GM21515 (cell line): Measurements from ENCODE around the gene PDAP1.
"Not testable (repeated sequence)": the region's sequence is repeated elsewhere in the genome, so short reads cannot be mapped to it uniquely, and the experiment has no call there.

Experiments used
- ATAC-seq: cut with Tn5 transposase; IDR thresholded peaks from one replicate; pipeline ENCODE4 v1.9.1; 2021; ENCODE audit not compliant: unreplicated experiment

Gene PDAP1

GRCh38 chr7:99424932-99425730 is 16.7 kb upstream of the PDAP1 start:
- ATAC-seq, result no peak

GRCh38 chr7:99422625-99423024 is 14.2 kb upstream of the PDAP1 start:
- no peak for ATAC-seq

- no peak for ATAC-seq
These were observed 13.8 kb upstream of the PDAP1 start for GRCh38 chr7:99422186-99422585.

GRCh38 chr7:99420986-99421385 is 12.6 kb upstream of the PDAP1 start:
- ATAC-seq, result no peak

GRCh38 chr7:99420213-99420612 is 11.8 kb upstream of the PDAP1 start:
- ATAC-seq, result no peak

GRCh38 chr7:99419323-99420021 is 11.1 kb upstream of the PDAP1 start:
- ATAC-seq, result no peak

- ATAC-seq, result no peak
These were observed 9.9 kb upstream of the PDAP1 start for GRCh38 chr7:99418260-99418659.

GRCh38 chr7:99415513-99416127 is 7.2 kb upstream of the PDAP1 start:
- not testable (repeated sequence) for ATAC-seq

GRCh38 chr7:99410635-99411034 is 2.2 kb upstream of the PDAP1 start:
- ATAC-seq, result no peak

- ATAC-seq, result no peak
These were observed 1.4 kb upstream of the PDAP1 start for GRCh38 chr7:99409806-99410205.

GRCh38 chr7:99409192-99409572 is 785 bp upstream of the PDAP1 start:
- peak; percentile 10 for ATAC-seq

GRCh38 chr7:99407872-99408378 is 472 bp downstream of the PDAP1 start:
- ATAC-seq, result no peak

GRCh38 chr7:99406557-99406956 is 1.8 kb downstream of the PDAP1 start:
- no peak for ATAC-seq

- no peak for ATAC-seq
These were observed 3.4 kb downstream of the PDAP1 start for GRCh38 chr7:99404977-99405320.

GRCh38 chr7:99404235-99404976 is 4.0 kb downstream of the PDAP1 start:
- ATAC-seq, result no peak

- no peak for ATAC-seq
These were observed 4.6 kb downstream of the PDAP1 start for GRCh38 chr7:99403764-99404163.

GRCh38 chr7:99402854-99403253 is 5.5 kb downstream of the PDAP1 start:
- ATAC-seq, result no peak

GRCh38 chr7:99399597-99399996 is 8.8 kb downstream of the PDAP1 start:
- ATAC-seq, result no peak

GRCh38 chr7:99398891-99399445 is 9.4 kb downstream of the PDAP1 start:
- no peak for ATAC-seq

- ATAC-seq, result no peak
These were observed 11.0 kb downstream of the PDAP1 start for GRCh38 chr7:99397297-99397983.
